Measurements from ENCODE around the gene CDC20.
A peak's percentile ranks its signal among the peaks of the same experiment; 100 is the strongest.
"Not testable (repeated sequence)": the region's sequence is repeated elsewhere in the genome, so short reads cannot be mapped to it uniquely, and the experiment has no call there.

CDC20 gene

DNA sequence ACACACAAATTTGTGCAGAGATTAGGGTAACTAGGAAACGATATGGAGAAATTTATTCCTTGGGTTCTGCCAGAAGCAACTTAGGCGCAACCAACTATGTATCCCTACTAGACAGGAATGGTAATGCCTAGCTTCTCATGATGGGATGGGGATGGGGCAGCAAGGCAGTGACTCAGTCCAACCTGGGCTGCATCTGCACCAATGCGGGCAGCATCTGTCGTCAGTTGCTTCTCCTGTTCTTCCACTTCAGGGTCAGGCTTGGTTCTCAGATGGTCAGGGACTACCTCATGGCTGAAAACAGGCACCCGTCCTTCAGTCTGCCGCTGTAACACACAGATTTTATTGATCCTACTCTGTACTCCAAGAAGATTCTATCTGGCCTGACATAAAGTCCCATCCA, 27.9 kb downstream of the CDC20 start:
- no peak for DNase-seq

DNA sequence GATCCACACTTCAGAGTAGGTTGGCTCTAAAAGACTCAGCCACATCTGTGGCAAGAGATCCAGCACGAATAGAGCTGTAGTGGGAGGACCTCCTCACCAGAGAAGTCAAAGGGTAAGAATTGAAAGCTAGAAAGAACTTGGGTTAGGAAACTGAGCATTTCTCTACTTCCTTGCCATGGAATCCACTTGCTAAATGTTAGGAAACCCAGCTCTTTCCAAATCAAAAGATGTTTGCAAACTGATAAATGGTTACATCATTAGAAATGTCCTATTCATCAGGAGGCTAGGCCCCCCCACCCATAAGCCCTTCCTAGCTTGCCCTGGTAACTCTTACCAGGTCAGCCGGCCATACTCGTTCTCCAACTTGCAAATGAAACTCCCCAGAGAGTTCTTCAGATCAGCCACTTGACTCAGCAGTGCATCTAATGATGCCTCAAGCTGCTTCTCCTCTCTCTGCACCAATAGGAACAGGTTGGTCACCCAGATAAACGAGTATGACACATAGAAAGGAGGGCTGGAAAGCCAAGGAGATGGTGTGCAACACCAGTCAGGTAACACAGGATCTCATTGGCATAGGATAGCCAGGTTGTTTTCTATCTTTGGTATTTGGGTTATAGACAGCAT, 29.3 kb downstream of the CDC20 start:
- DNase-seq: no peak

DNA sequence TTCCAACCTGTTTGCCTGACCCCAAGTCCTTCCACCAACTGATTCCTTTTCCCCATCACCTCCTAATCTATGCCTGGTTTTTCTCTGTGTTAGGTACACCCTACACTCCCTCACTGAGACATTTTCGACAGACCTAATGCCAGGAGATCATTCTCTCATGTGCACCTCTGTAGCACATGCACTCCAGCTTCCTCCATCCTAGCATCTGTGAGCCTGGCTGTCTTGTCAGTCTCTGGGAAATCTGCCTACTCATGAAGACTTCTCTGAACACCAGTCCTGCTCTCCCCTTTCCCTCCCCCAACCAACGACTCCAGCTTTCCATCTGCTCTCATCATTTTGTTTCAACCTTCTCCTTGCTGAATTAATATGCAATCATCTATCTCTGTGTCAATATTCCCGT, 29.8 kb downstream of the CDC20 start:
- no peak for DNase-seq

DNA sequence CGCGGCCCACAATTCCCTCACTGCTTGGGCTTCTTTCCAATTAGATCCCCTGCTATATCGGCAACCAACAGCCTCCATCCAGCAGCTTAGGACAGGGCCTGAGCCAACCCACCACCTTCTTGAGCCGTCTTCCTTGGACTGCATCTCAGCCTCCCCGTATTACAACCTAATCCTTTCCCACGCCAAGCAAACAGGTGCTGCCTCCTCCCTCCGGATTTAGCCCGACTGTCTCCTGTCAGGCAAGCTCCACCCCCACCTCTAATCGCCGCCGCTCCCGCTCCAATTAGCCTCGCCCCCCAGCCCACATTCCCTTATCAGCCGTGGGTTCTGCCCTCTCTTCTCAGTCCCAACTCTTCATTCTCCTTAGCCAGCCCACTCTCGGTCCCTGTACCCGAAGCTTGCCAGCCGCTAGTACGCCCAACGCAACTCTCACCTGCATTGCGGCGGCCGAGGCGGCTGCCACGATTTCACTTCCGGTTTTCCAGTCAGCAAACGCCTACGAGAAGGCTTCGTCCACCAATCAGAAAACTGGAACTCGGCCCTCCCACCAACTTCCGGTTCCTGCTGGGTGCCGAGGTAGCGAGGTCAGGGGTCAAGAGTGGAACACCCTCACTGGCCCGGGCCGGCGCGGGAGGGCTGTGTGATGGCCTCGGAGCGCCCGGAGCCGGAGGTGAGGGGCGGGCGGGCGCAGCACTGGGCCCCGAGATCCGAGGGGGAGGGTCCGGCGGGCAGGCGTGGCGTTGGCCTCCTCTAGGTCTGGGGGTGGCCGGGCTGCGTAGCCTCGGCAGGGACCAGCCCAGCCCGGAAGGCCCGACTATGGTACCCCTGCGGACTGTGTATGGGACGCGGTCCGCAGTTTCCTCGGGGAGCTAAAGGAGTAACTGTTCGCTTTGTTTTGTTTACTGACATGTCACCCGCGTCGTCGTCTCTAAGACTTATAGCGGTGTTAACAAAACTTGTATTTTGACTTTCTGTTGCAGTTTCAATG, 30.8 kb downstream of the CDC20 start, which contains the start of the genes MED8 and SZT2:
TSS of gene MED8 (minus strand) at position 475 of the 988 bp plus-strand sequence. CDS start at position 439, 36 bp downstream.
TSS of gene SZT2 (plus strand) at position 574 of the 988 bp plus-strand sequence. CDS start at position 644, 70 bp downstream.
- DNase-seq: peak; percentile 94

DNA sequence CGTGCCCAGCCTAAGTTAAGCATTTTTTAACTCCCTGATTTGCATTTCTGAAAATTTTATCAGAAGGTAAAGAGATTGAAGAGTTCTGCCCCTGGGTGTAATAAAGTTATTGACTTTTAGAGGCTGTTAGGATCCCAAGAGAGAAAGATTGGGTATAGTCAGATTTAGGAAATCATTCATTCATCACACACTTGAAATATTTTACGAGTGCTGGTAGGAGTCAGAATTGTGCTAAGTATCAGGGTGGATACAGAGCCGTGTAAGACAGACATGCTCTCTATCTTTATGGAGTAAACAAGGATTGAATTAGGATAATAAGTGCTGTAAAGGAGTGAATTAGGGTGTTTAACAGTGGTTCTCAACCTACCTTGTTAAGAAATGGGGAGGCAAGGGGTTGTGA, 33.9 kb downstream of the CDC20 start:
- no peak for DNase-seq

DNA sequence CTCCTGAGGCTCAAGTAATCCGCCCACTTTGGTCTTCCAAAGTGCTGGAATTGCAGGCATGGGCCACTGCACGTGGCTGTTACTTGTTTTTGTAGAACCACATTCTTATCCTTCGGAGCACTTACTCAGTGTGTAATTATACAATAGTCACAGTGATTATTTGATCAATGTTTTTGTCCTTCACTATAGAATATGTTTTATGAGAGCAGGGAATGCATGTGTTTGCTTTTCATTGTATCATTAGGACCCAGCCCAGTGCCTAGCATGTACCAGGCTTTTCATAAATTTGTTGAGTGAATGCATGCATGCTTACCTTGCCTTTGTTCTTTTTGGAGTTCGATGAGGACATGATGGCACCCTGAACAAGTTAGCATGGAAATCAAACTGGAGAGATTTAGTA, 36.7 kb downstream of the CDC20 start:
- DNase-seq: no peak

DNA sequence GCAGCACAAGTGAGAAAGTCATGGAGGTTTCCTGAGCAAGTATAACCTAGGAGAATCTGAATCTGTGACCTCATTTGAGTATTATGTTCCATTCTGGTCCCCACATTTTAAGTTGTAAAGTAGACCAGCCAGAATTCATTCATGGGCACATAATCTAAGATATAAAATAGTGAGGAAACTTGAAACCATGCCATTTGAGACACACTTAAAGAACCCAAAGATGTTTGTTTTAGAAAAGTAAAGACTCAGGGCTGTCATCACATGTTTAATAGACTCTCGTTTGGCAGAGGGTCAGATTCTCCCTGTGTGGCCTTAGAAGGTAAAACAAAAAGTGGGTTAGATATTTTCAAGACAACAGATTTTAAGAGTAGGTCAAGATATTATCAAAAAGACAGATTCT, 37.3 kb downstream of the CDC20 start:
- no peak for DNase-seq

DNA sequence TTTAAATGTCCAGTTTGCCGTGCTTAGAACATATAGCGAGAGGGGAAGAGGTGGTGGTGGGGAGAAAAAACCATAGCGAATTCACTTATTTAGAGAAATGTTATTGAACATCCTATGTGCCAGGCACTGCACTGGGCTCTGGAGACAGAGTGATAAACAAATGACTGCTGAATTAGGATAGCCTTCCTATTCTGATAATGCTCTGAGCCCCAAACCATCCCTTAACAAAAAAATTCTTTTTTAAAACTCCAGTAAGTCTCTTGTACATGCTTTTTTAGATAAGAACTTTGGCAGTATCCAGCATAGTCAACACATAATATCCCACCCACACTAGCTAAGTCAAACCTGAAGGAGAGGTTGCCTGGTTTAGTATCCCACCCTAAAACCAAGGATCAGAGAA, 39.4 kb downstream of the CDC20 start:
- DNase-seq: no peak

DNA sequence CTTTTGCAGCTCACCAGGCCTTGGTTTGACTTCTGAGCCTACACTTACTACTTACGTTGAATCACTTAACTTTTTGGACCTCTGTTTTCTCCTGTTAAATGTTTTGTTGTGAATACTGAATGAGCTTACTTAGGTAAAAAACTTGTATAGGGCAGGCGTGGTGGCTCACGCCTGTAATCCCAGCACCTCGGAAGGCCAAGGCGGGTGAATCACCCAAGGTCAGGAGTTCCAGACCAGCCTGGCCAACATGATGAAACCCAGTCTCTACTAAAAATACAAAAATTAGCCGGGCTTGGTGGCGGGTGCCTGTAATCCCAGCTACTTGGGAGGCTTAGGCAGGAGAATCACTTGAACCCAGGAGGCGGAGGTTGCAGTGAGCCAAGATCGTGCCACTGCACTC, 41.7 kb downstream of the CDC20 start:
- DNase-seq: not testable (repeated sequence)

DNA sequence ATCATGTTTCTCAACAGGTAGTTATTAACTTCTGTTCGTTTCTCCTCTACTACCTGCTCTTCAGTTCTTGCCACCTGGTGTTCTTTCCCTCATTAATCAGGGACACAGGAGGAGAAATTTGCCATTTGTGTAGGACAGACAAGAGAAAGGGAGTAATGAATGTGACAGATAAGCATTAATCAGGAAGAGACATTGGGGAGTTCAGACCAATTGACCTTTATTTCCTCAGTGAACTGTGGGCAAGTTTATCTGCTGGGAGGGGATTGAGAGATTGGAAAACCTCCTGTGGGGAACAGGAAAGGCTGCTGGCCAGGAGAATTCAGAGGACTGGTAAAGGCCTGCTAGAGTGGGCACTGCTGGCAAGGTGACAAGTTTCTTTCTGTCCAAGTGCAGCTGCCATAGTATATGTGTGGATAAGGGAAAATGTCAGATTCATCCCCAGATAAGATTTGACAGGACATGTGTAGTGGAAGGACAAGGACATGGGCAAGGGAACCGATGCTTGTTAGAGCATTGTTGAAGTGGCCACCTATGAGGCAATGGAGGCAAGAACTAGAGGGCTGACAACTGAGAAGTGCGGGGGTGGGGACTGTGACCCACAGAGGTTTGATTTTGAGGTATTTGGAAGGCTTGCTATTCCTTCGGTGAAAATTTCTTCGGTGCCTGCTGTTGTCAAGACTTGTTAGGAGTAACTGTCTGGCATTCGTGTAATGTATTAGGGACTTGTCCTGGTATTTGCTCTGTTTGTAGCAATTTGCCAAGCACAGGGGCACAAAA, 43.5 kb downstream of the CDC20 start:
- DNase-seq: no peak

DNA sequence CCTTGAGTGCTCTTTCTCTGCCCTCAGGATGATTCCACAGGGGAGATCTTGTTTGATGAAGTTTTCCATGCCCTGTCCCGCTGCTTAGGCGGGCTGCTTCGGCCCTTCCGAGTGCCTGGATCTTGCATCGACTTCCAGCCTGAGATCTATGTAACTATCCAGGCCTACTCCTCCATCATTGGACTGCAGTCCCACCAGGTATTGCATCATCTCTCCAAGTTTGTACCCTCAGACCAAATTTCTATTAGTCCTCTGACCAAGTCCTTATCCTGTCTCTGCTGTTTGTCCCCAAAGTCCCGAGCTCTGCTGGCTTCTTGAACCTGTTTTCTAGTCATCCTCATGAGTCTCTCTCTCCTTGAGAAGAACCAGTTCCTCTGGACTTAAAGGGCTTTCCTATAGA, 45.6 kb downstream of the CDC20 start:
- DNase-seq: no peak

DNA sequence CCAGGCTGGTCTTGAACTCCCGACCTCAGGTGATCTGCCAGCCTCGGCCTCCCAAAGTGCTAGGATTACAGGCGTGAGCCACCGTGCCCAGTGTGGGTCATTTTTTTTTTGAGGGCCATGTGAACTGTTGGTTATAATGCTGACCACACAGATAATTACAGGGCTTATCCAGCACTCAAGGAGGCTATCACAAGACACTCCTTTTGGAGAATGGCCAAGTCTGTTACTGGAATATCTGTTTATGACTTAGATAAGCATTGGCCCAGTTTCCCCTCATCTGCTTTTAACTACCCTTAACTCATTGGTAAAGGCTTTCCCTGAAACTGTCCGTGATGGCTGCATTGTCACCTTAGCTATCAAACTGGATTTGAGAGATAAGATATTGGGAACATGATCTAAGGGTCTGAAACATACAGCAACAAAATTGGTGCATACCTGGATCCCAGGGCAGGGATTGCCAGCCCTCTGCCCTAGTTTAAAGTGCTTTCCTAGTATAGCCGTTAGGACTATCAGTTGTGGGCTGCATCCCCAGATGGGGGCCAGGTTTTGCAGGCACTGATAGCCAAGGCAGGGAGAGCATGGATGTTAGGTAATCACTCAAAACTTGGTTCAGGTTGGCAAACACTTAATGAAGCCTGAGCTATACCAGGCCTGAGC, 46.6 kb downstream of the CDC20 start:
- no peak for DNase-seq

DNA sequence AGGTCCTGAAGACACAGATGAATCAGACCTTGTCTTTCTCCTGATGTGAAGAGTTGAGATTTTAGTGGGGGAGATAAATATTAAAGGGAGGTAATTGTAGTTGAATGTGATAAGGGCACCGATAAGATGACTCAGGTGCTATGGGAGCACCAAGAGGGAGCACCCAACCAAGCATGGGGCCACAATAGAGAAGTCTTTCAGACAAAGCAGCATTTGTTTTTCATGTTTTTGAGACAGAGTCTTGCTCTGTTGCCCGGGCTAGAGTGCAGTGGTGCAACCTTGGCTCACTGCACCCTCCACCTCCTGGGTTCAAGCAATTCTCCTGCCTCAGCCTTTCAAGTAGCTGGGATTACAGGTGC, 47.1 kb downstream of the CDC20 start:
- no peak for DNase-seq

DNA sequence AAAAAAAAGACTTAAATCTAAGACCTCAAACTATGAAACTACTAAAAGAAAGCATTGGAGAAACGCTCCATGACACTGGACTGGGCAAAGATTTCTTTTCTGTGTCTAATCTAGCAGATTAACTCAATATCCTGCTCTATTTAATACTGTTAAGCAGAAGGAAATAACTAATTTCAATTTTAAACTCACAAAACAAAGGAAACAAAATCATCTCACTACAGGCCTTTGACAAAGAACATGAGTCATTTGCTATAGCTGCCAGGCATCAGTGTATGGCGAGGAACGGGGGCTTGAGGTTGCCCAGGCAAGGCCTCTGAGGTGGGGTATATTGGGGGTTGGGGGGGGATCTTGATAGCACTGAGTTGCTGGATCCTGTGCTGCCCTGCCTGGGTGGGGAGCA, 51.8 kb downstream of the CDC20 start:
- no peak for DNase-seq

All from activated T-cell treated with anti-CD3 and anti-CD28 coated beads, Interleukin-2, amount 50 U/mL, for 1 hour (primary cell).